K562 (cell line): ENCODE results near the gene MALSU1. TPM values are rescaled to one million over a fixed set of nuclear protein-coding genes. Genes with fewer than 3 reads are reported as not detected.

ENCODE experiments used
- CBX5 ChIP-seq: IDR thresholded peaks from 2 replicates; pipeline ENCODE4 v1.6.1; 2014; ENCODE audit warnings: low read depth, borderline replicate concordance
- FOXK1 ChIP-seq: sonication (generic); formaldehyde crosslinking; IDR thresholded peaks from 2 replicates; pipeline ENCODE4 v1.8.0; 2022; ENCODE audit warnings: missing genetic modification reagents, mild to moderate bottlenecking, borderline replicate concordance
- GATAD2B ChIP-seq: fragments of 450-650 bp; IDR thresholded peaks from 2 replicates; pipeline ENCODE4 v1.6.1; 2017; ENCODE audit warnings: mild to moderate bottlenecking, borderline replicate concordance
- L3MBTL2 ChIP-seq: fragments of 450-650 bp; IDR thresholded peaks from 2 replicates; pipeline ENCODE4 v1.6.1; 2016; ENCODE audit warnings: mild to moderate bottlenecking, moderate library complexity
- MEF2D ChIP-seq: conservative IDR thresholded peaks from 2 replicates; pipeline ENCODE4 v1.6.1; 2016; ENCODE audit warnings: low read depth, missing genetic modification characterization, missing compliant biosample characterization
- RFX5 ChIP-seq: IDR thresholded peaks from 2 replicates; pipeline ENCODE4 v1.6.1; 2011; ENCODE audit warnings: low read depth, mild to moderate bottlenecking, improper control_type of control experiment, low read length
- SMC3 ChIP-seq: conservative IDR thresholded peaks from 2 replicates; pipeline ENCODE4 v1.6.1; 2011; ENCODE audit warnings: low read depth, low read length, improper control_type of control experiment; ENCODE audit not compliant: insufficient read depth
- ZEB2 ChIP-seq: fragments of 450-650 bp; IDR thresholded peaks from 2 replicates; pipeline ENCODE4 v1.6.1; 2016
- polyA plus RNA-seq, 8 experiments: library from polyadenylated mRNA; depleted of rRNA in 4 of 8; stranded (reverse) in 5 of 8; unstranded in 3 of 8; fragments of >200 nt; fragmentation: Nextera tagmentation in 2 of 8; fragmentation: Illumina TruSeq in 1 of 8; extraction: Ambion mirVana in 2 of 8; extraction: Trizol in 1 of 8; gene quantifications; 2 replicates each; pipeline versions ENCODE4 v1.2.1 to v1.2.3, GENCODE V29; 2011 to 2014; ENCODE audit warnings: inconsistent platforms in 1 of 8, missing spikeins in 1 of 8
- total RNA-seq, 7 experiments: library from RNA; depleted of rRNA in 6 of 7; stranded (reverse); fragments of >200 nt in 6 of 7; fragmentation: Illumina TruSeq in 2 of 7; extraction: Trizol in 2 of 7; gene quantifications; 2 replicates each; pipeline versions ENCODE4 v1.2.1 to v1.2.3, GENCODE V29; 2011 to 2021; ENCODE audit warnings: low replicate concordance in 1 of 7
- TF ChIP-seq, protein P1 (sequence below): fragments of 250-450 bp; sonication (Bioruptor Pico); IDR thresholded peaks from 2 replicates; pipeline ENCODE4 v1.6.1; 2021; ENCODE audit warnings: mild to moderate bottlenecking
- TF ChIP-seq, protein P2 (sequence below), 3 experiments: fragments of 200-800 bp in 1 of 3; fragments of 250-450 bp in 1 of 3; fragments of 450-650 bp in 1 of 3; sonication (Bioruptor Pico) in 1 of 3; sonication (Bioruptor generic) in 1 of 3; formaldehyde crosslinking in 1 of 3; IDR thresholded peaks; 2 replicates each; pipeline versions ENCODE4 v1.6.1 to v1.8.0; 2016 to 2022; ENCODE audit warnings: mild to moderate bottlenecking in 2 of 3, missing genetic modification characterization in 2 of 3, missing compliant biosample characterization in 1 of 3, moderate library complexity in 1 of 3
- TF ChIP-seq, protein P3 (sequence below), 2 experiments: fragments of 250-450 bp in 1 of 2; fragments of 450-650 bp in 1 of 2; sonication (Bioruptor Pico) in 1 of 2; IDR thresholded peaks; 2 replicates each; pipeline versions ENCODE4 v1.6.1 to v1.8.0; 2016 to 2021; ENCODE audit warnings: mild to moderate bottlenecking in 2 of 2, moderate library complexity in 2 of 2, missing compliant biosample characterization in 1 of 2, missing genetic modification characterization in 1 of 2
- TF ChIP-seq, protein P4 (sequence below): fragments of 250-450 bp; sonication (Bioruptor Pico); IDR thresholded peaks from 2 replicates; pipeline ENCODE4 v1.4.0; 2020; ENCODE audit warnings: mild to moderate bottlenecking, moderate library complexity

The MALSU1 gene
- total and polyA plus RNA-seq, 9 of the 15 experiments (the other 6 are each of a cell fraction or from before 2014, with no cell fraction given): 12.3 to 308 (median 81.2) TPM

DNA sequence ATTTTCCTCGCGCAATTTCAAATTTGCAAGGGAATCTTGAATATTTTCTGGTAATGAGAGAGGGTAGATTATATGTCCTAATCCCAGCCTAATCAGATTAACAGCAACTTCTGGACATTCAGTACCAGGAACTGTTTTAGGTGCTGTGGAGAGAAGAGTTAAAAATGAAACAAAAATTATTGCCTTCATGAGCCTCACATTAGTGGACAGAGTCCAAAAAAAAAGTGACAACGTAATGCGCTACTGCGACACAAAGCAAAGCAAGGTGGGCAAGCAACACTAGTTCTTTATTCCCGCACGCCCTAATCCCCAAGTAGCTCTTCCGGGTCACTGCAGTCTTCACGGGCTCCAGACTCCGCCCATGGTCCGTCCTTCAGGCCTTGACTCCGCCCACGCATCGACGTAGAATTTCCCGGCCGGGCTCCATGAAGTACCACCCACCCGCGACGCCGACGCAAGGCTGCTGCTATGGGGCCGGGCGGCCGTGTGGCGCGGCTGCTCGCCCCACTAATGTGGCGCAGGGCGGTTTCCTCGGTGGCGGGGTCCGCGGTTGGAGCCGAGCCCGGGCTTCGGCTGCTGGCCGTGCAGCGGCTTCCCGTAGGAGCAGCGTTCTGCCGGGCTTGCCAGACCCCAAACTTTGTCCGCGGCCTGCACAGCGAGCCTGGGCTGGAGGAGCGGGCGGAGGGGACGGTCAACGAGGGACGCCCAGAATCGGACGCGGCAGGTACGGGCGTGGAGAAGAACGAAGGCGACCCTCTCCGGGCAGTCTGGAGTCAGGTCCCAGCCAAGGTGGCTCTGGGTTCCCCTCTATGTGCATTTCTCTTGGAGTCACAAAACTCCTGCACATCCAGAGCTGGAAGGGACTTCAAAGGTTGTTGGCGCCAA lies at the start of gene MALSU1 (continued):
- TF ChIP-seq, protein P1, sequence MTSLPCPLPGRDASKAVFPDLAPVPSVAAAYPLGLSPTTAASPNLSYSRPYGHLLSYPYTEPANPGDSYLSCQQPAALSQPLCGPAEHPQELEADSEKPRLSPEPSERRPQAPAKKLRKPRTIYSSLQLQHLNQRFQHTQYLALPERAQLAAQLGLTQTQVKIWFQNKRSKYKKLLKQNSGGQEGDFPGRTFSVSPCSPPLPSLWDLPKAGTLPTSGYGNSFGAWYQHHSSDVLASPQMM (CRISPR knock-in tag): no peak
- TF ChIP-seq FOXK1 (CRISPR knock-in tag): no peak
- TF ChIP-seq L3MBTL2: peak; percentile 65
- TF ChIP-seq, protein P2, sequence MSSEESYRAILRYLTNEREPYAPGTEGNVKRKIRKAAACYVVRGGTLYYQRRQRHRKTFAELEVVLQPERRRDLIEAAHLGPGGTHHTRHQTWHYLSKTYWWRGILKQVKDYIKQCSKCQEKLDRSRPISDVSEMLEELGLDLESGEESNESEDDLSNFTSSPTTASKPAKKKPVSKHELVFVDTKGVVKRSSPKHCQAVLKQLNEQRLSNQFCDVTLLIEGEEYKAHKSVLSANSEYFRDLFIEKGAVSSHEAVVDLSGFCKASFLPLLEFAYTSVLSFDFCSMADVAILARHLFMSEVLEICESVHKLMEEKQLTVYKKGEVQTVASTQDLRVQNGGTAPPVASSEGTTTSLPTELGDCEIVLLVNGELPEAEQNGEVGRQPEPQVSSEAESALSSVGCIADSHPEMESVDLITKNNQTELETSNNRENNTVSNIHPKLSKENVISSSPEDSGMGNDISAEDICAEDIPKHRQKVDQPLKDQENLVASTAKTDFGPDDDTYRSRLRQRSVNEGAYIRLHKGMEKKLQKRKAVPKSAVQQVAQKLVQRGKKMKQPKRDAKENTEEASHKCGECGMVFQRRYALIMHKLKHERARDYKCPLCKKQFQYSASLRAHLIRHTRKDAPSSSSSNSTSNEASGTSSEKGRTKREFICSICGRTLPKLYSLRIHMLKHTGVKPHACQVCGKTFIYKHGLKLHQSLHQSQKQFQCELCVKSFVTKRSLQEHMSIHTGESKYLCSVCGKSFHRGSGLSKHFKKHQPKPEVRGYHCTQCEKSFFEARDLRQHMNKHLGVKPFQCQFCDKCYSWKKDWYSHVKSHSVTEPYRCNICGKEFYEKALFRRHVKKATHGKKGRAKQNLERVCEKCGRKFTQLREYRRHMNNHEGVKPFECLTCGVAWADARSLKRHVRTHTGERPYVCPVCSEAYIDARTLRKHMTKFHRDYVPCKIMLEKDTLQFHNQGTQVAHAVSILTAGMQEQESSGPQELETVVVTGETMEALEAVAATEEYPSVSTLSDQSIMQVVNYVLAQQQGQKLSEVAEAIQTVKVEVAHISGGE (CRISPR knock-in tag; IDR thresholded peaks at IDR 0.05): peak in 1 of 3 experiments; percentile 82; a peak in 2 of 6 replicates
- TF ChIP-seq MEF2D (tag): peak; percentile 72; the same call in 1 of the 2 replicates
- TF ChIP-seq RFX5: no peak
- no peak for TF ChIP-seq CBX5
- TF ChIP-seq, protein P3, sequence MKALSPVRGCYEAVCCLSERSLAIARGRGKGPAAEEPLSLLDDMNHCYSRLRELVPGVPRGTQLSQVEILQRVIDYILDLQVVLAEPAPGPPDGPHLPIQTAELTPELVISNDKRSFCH (CRISPR knock-in tag; IDR thresholded peaks at IDR 0.05): no peak
- TF ChIP-seq, protein P3 (tag; IDR thresholded peaks at IDR 0.05): no peak; the same call in 1 of the 2 replicates
- TF ChIP-seq SMC3: no peak
- TF ChIP-seq GATAD2B: no peak
- TF ChIP-seq, protein P4, sequence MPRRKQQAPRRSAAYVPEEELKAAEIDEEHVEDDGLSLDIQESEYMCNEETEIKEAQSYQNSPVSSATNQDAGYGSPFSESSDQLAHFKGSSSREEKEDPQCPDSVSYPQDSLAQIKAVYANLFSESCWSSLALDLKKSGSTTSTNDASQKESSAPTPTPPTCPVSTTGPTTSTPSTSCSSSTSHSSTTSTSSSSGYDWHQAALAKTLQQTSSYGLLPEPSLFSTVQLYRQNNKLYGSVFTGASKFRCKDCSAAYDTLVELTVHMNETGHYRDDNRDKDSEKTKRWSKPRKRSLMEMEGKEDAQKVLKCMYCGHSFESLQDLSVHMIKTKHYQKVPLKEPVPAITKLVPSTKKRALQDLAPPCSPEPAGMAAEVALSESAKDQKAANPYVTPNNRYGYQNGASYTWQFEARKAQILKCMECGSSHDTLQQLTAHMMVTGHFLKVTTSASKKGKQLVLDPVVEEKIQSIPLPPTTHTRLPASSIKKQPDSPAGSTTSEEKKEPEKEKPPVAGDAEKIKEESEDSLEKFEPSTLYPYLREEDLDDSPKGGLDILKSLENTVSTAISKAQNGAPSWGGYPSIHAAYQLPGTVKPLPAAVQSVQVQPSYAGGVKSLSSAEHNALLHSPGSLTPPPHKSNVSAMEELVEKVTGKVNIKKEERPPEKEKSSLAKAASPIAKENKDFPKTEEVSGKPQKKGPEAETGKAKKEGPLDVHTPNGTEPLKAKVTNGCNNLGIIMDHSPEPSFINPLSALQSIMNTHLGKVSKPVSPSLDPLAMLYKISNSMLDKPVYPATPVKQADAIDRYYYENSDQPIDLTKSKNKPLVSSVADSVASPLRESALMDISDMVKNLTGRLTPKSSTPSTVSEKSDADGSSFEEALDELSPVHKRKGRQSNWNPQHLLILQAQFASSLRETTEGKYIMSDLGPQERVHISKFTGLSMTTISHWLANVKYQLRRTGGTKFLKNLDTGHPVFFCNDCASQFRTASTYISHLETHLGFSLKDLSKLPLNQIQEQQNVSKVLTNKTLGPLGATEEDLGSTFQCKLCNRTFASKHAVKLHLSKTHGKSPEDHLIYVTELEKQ (CRISPR knock-in tag): no peak
- TF ChIP-seq ZEB2: no peak
